ENCODE results near the gene UTS2R.

- TF ChIP-seq CTCF (IDR thresholded peaks at IDR 0.05; ENCODE audit: insufficient read depth, low read length) (no peak), POLR2AphosphoS5 (IDR thresholded peaks at IDR 0.05; ENCODE audit: low read depth) (no peak), REST (IDR thresholded peaks at IDR 0.05; ENCODE audit: insufficient replicate concordance, low read depth) (no peak), SPI1 (IDR thresholded peaks at IDR 0.05; ENCODE audit: borderline replicate concordance, low read depth) (no peak), GABPA (IDR thresholded peaks at IDR 0.05; ENCODE audit: low read depth) (no peak)
Observed at GRCh38 chr17:82356845-82357355, 14.7 kb upstream of the UTS2R start.

All from HL-60 (cell line).